NCI-H2196 treated with DMSO at 0.1 percent for 48 hours (cell line): Measurements from ENCODE around the gene MBD6.
A peak's percentile ranks its signal among the peaks of the same experiment; 100 is the strongest.

Experiments
- DNase-seq: peaks from one replicate; lab custom pipeline; 2025; ENCODE audit not compliant: unreplicated experiment; lab: John Stamatoyannopoulos, UW

The MBD6 gene

DNA sequence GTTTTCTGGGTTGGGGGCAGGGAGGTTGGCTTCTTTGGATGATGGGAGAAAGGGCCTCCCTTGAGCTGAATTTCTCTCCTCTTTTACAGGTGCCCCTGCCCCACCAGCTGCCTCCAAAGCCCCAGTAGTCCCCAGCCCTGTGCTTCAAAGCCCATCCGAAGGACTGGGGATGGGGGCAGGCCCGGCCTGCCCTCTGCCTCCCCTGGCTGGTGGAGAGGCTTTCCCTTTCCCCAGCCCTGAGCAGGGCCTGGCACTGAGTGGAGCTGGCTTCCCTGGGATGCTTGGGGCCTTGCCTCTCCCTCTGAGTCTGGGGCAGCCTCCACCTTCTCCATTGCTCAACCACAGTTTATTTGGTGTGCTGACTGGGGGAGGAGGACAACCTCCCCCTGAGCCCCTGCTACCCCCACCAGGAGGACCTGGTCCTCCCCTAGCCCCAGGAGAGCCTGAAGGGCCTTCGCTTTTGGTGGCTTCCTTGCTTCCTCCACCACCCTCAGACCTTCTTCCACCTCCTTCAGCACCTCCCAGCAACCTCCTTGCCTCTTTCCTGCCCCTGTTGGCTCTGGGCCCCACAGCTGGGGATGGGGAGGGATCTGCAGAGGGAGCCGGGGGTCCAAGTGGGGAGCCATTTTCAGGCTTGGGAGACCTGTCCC lies 4.0 kb downstream of the MBD6 start:
- DNase-seq, result no peak

DNA sequence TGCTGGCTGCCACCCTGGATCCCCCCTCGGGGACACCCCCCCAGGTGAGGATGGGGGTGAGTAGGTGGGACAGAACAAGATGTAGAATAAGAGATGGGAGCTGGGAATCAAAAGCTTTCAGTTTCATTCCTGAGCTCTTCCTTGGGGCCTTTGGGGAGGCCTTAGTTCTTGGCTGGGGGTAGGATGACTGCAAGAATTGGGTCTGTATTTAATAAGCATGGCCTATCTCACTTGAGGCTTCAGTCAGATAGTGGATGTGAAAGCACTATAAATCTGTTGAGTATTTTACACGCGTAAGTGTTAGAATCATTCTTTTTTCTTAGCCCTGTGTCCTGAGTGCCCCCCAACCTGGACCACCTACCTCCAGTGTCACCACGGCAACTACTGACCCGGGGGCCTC lies 4.6 kb downstream of the MBD6 start:
- no peak for DNase-seq

DNA sequence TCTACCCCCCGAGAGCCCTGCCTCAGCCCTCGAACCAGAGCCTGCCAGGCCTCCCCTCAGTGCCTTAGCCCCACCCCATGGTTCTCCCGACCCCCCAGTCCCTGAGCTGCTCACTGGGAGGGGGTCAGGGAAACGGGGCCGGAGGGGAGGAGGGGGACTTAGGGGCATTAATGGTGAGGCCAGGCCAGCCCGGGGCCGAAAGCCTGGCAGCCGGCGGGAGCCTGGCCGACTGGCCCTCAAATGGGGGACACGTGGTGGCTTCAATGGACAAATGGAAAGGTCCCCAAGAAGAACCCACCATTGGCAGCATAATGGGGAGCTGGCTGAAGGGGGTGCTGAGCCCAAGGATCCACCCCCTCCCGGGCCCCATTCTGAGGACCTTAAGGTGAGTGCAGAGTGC lies 5.6 kb downstream of the MBD6 start:
- DNase-seq, result no peak

- no peak for DNase-seq
Observed at GRCh38 chr12:57528831-57529555, 6.4 kb downstream of the MBD6 start.

DNA sequence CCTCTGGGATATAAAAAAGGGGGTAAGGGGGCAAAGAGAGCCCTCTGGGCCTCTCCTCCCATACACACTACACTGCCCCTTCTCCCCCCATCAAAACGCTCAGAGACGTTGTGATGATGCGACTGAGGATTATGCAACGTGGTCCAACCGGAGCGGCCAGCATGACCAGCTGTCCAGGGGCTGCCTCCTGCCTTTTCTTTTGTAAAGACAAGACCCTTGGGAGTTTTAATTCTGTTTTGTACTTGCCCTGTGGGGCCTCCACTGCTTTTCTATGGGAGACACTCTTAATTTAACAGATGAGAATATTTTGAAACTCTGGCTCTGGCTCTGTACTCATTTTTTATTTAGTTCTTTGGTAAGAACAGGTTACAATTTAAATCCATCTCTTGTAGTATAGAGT lies 7.2 kb downstream of the MBD6 start:
- no peak for DNase-seq

DNA sequence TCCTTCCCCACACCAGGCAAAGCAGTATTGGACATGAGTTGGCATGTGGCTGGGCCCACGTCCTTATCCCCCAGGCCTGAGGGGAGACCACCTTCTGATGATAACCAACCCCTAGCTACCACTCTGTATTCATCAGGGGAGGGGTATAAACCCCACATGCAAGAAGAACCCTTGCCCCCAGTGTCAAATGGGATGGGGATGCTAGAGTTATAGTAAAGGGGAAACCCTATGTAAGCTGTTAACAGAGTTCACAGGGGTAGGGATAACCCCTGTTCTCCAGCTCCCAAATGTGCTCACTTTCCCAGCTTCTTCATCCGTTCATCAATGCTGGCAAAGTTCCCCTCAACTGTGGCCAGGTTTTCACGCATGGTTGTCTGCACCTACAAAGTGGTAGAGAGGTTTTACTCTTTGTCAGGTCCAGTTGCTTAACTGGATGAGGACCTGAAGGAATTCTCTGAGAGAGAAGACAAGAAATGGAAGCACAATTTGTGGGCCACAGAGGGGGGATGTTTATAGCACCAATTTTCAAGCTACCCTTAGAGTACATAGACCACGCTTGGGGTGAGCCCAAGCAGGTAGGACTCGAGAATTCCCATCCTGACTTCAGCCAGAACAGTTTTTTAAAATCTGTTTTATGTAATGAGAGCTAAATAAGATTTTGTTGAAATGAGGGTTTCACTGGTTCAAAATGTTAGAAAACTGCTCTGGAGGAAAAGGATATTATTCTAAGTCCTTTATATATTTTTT lies 7.9 kb downstream of the MBD6 start:
- no peak for DNase-seq

GRCh38 chr12:57531836-57532235 lies 9.2 kb downstream of the MBD6 start:
- DNase-seq, result no peak

DNA sequence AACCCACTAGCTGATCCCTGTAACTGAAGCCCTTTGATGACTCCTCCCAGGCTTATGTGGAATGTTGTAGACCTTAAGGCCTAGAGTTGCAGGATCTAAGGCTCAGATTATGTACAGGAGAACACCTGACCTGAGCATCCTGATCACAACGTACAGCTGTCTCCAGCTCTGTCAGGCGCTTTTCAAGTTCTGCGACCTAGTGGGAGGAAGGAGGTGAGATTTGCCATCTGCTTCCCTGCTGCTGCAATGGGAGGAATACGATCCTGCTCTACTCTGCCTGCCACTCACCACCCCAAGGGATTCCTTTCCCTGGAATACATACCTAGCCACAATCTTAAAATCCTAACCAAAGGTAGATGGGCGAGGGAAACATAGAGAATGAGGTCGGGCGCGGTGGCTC lies 10.5 kb downstream of the MBD6 start:
- DNase-seq, result no peak

DNA sequence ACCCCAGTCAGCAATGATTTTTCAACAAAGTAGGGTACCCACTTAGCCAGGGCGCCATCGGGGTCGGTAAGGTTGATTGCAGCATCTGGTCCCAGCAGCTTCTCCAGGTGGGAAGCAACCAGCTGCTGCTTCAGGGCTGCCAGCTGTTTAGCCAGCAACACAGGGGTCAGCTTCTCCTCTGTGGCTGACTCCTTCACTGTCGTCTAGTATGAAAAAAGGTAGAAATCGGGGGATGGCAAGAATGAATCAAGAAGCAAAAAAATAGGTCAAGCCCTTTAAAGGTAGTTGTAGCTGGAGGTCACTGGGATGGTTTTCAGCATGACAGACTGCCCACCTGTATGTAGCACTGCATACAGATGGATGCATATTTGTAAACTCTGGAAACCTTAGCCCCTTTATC lies 11.6 kb downstream of the MBD6 start:
- DNase-seq, result no peak

- no peak for DNase-seq
Observed at GRCh38 chr12:57534991-57535543, 12.4 kb downstream of the MBD6 start.

GRCh38 chr12:57535764-57536596 lies 13.4 kb downstream of the MBD6 start:
- DNase-seq, result no peak

DNA sequence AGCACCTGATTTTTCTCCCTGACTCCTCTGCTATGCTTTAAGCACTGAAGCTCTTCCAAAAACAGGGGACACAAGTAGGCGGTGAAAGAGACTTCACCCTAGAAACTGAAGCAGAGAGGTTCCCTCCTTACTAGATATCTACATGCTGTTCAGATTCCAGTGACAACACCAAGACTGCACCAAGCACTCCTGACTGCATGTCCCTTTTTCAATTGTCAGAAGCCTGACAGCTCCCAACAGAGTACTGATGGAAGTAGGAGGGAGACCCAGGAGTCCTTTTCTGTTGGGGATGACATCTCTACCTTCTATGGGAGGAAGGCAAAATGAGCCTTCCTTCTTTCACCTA lies 13.9 kb downstream of the MBD6 start:
- DNase-seq, result no peak

- DNase-seq, result no peak
Observed at GRCh38 chr12:57539134-57539768, 16.6 kb downstream of the MBD6 start.

DNA sequence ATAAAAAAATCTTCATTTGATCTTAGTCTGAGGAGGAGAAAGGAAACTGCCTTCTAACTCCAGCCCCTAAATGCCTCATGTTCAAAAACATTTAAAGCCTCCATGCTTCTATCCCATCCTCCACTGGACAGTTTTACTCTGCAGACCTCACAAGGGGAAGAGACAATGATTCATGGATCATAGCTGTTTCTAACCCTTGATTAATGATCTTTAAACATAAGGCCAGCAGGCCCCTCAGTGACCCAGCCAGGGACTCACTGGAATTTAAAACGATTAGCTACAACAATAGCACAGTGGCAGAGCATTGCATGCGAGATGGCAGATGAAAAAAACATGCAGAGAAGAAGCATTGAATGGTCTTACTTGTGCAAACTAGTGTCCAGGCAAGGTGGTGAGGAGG lies 18.4 kb downstream of the MBD6 start:
- DNase-seq, result no peak

DNA sequence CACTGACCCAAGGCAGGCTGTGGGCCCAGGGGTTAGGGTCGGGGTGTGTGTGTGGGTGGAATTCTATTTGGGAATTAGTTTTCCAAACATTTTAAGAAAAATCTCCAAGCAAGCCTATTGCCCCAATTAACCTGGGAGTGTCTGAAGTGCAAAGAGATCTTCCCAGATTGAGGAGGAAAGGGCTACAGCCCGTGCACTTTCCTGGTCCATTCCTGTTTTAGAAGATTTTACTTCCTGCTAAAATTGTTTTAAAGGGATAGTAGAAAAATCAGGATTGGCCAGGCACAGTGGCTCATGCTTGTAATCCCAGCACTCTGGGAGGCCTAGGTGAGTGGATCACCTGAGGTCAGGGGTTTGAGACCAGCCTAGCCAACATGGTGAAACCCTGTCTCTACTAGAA lies 19.1 kb downstream of the MBD6 start:
- no peak for DNase-seq

- peak; percentile 45 for DNase-seq
Observed at GRCh38 chr12:57543581-57543980, 21.0 kb downstream of the MBD6 start.

DNA sequence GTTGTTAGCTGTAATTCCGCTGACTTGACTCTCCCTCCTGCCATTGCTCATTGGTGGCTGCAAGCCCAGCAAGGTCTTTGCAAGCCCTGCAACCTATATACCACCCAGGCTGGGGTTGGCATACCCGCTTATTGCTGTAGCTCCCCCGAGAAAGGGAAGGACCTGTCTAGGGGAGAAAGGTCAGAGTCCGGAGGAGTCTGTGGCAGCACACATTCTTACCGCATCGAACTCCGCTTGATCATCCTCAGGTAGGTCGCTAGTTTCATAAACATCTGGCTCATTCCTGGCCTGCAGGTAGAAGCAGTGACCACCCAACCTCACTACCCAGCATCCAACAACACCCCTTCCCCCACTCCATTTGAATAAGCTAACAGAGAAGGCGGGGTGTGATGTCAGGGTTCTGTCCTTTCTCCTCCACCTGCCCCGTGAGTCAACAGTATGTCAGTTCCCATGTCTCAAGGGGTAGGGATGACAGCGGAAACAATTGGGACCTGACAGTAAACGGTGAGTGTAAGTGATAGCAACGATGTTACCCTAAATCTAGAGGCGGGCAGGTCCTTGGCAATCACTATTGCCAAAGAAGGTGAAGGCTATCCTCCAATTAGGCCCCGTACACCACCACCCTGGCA lies 23.3 kb downstream of the MBD6 start:
- DNase-seq, result no peak

DNA sequence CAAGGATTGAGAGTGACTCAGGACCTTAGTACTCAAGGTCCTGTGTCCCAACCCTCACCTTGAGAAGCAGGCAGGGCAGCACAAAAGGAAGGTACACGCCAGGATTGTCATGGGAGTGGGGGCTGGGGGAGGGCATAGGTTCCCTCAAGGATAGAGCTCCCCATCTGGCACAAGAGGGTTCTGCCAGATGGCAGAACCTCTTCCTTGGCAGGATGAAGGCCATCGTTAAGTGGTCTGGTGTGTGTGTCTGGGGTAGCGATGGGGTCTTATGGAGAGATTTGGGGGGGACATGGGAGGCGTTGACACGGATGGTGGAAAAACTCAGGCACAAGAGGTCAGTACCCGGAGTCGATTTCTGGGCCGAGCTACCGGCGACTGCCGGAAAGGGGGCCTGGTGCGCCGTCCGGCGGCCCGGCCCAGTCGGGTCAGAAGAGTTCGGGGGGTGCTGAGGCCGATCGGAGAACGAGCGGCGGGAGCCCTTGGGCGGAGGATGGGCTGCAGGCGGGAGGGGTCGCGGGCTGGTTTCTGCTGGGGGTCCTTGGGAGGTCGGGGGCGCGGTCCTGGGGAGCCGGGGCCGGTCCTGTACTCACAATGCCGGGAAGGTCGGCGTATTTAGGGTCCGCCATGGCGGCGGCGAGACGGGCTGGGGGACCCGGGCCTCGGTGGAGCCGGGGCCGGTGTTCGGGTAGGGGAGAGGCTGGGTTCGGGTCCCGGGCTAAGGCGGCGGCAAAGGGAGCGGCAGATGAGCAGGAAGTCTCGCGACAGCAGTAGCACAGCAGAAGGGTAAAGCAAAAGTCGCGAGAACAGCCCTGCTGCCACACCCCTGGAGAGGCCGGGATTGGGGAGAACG lies 24.0 kb downstream of the MBD6 start, which contains the start of gene DCTN2:
TSS of gene DCTN2 (minus strand) at position 755 of the 850 bp plus-strand sequence. CDS start at position 626, 129 bp downstream.
- peak; percentile 98 for DNase-seq
